ENCODE results near the gene TNS3. TPM values are rescaled to one million over a fixed set of nuclear protein-coding genes. Genes with fewer than 3 reads are reported as not detected.

TNS3 gene
- total RNA-seq, 1 donor from 2014 or later, result 41.2 TPM

DNA sequence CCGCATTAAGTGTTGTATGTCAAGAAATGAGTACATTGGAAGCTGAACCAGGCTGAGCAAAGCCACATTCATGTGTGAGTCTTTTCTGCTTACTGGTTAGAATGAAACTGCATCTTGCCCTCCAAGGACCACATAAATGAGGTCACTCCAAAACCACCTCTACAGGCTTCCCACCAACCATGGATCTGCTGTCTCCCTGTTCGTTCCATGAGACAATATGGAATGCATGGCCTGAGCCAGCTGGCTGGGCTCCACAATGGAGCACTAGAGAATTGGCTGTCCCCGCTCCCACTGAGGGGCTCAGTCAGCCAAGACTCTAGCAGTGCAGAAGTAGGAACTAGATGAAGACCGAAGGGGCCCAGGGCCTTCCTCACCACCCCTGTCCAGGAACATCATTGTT lies 120.8 kb downstream of the TNS3 start:
- TF ChIP-seq, protein P1, sequence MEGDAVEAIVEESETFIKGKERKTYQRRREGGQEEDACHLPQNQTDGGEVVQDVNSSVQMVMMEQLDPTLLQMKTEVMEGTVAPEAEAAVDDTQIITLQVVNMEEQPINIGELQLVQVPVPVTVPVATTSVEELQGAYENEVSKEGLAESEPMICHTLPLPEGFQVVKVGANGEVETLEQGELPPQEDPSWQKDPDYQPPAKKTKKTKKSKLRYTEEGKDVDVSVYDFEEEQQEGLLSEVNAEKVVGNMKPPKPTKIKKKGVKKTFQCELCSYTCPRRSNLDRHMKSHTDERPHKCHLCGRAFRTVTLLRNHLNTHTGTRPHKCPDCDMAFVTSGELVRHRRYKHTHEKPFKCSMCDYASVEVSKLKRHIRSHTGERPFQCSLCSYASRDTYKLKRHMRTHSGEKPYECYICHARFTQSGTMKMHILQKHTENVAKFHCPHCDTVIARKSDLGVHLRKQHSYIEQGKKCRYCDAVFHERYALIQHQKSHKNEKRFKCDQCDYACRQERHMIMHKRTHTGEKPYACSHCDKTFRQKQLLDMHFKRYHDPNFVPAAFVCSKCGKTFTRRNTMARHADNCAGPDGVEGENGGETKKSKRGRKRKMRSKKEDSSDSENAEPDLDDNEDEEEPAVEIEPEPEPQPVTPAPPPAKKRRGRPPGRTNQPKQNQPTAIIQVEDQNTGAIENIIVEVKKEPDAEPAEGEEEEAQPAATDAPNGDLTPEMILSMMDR (IDR thresholded peaks at IDR 0.05; ENCODE audit: insufficient read depth, low read length, poor library complexity, severe bottlenecking), result no peak
- DNase-seq (ENCODE audit: low read depth), result no peak
- no peaks in the 10 kb centered on the region for H3K27me3 ChIP-seq (ENCODE audit: control insufficient read depth, insufficient read depth, low read length)
- H3K4me3 ChIP-seq (ENCODE audit: low read depth, low read length), result no peak overlapping the region
- H3K36me3 ChIP-seq (ENCODE audit: control insufficient read depth, insufficient read depth, low read length), result no peaks in the 10 kb centered on the region

DNA sequence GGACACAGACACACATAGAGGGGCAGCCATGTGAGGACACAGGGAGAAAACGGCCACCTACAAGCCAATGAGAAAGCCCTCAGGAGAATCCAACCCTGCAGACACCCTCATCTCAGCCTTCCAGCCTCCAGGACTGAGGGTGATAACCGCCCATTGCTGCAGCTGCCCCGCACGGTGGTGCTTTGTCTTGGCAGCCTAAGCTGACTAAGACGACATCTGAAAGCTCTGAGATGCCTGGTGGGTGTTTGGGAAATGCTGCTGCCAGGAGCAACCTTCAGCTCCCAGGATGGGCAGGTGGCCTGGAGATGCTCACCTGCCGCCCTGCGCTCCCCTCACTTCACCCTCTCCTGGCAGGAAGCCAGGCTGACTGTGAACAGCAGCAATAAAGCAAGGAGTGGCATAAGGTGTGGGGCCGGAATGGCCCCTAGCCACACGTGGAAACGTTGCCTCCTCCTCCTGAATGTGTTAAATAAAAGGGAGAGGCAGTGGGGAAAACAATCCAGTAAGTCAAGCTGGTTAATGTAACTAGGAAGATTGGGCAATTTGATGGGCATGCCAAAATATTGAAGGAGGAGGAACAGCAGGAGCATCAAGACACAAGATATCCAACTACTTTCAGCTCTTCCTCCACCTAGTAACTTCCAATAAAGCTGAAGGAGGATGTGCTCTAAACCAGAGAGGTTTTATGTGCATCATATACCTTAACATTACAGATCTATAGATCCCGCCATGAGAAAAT lies 121.5 kb downstream of the TNS3 start:
- TF ChIP-seq, protein P1 (IDR thresholded peaks at IDR 0.05; ENCODE audit: insufficient read depth, low read length, poor library complexity, severe bottlenecking), result no peak
- no peak for DNase-seq (ENCODE audit: low read depth)
- Histone ChIP-seq H3K27me3 (ENCODE audit: control insufficient read depth, insufficient read depth, low read length) (no peaks in the 10 kb centered on the region), H3K36me3 (ENCODE audit: control insufficient read depth, insufficient read depth, low read length) (no peaks in the 10 kb centered on the region), H3K4me3 (ENCODE audit: low read depth, low read length) (no peak overlapping the region)

DNA sequence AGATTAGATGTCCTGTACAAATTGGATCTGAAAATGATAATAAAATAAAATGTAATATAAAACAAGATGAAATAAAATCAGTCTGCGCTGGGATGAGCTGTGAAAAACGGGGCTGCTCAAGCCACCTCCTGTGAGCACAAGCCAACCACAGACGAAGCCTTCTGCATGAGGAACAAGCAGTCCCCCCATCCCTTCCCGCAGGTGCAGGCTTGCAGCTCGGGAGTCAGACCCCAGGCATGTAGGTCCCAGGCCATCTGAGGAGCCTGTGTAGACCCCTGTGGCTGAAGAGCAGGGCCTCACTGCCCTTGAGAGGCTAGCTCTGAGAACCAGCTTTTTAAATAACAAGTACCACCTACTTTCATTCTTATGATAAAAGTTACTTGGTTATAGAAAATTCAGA lies 123.4 kb downstream of the TNS3 start:
- TF ChIP-seq, protein P1 (IDR thresholded peaks at IDR 0.05; ENCODE audit: insufficient read depth, low read length, poor library complexity, severe bottlenecking), result no peak
- no peak for DNase-seq (ENCODE audit: low read depth)
- Histone ChIP-seq H3K27me3 (ENCODE audit: control insufficient read depth, insufficient read depth, low read length) (no peaks in the 10 kb centered on the region), H3K4me3 (ENCODE audit: low read depth, low read length) (no peak overlapping the region), H3K36me3 (ENCODE audit: control insufficient read depth, insufficient read depth, low read length) (no peaks in the 10 kb centered on the region)

DNA sequence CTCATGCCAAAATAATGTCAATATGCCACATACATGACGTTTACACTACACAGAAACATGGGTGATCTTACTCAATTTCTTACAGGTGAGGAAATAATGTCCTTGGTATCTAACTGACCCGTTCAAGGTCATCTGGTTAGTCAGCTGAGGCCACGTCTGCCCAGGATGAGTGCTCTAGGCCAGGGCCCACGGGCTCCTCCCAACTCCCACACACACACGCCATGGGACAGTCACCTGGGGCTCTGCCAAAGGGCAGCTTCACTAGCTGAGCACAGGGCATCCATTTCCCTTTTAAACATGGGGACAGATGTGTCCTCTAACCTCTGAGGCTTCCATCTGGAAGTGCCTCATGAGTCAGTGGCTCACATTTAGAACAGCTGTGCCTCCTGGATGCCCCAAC lies 123.9 kb downstream of the TNS3 start:
- TF ChIP-seq, protein P1 (IDR thresholded peaks at IDR 0.05; ENCODE audit: insufficient read depth, low read length, poor library complexity, severe bottlenecking), result no peak
- no peaks in the 10 kb centered on the region for H3K36me3 ChIP-seq (ENCODE audit: control insufficient read depth, insufficient read depth, low read length)
- no peak overlapping the region for H3K4me3 ChIP-seq (ENCODE audit: low read depth, low read length)
- DNase-seq (ENCODE audit: low read depth), result peak; percentile 55
- no peaks in the 10 kb centered on the region for H3K27me3 ChIP-seq (ENCODE audit: control insufficient read depth, insufficient read depth, low read length)

DNA sequence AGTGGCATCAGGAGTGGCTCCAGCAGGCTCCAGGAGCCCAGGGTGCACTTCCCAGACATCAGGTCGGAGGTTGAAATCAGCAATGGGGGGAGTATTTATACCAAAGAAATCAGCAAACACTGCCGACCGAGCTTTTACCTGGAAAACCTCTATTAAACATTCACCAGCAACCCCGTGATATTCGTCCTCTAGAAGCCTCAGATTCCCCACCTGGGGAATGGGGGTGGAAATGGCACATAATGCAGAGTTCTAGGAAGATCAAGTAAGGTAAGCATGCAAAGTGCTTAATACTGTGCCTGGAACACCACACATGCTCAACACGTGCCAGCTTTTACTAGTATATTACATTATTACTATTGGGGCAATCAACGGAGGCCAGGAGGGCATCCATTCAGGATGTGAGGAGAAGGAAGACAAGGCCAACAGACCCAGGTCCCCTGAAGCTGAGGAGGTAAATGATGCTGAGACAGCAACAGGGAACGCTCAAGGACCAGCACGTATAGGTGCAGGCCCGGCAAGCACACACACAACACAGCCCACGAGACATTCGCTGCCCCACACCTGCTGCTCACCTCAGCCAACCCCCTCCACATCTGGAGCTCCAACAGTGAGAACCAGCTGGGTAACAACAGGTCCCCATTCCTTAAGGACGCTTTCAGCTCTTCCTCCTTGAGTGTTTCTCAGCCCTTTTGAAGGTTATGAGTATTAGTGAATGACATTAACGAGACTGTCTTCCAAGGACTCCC lies 125.5 kb downstream of the TNS3 start:
- no peak for DNase-seq (ENCODE audit: low read depth)
- TF ChIP-seq, protein P1 (IDR thresholded peaks at IDR 0.05; ENCODE audit: insufficient read depth, low read length, poor library complexity, severe bottlenecking), result no peak
- Histone ChIP-seq H3K27me3 (ENCODE audit: control insufficient read depth, insufficient read depth, low read length) (no peaks in the 10 kb centered on the region), H3K36me3 (ENCODE audit: control insufficient read depth, insufficient read depth, low read length) (no peaks in the 10 kb centered on the region), H3K4me3 (ENCODE audit: low read depth, low read length) (no peak overlapping the region)
